Adrenal gland (tissue), 5 donors: Measurements from ENCODE around the gene ATP6V0D1.
"Not testable (repeated sequence)": the region's sequence is repeated elsewhere in the genome, so short reads cannot be mapped to it uniquely, and the experiment has no call there.

Source experiments
- CTCF ChIP-seq, 6 experiments: fragments of 450-650 bp in 4 of 6; fragments of 200-600 bp in 2 of 6; sonication (generic) in 1 of 6; IDR thresholded peaks; 1 replicate in 5 of 6; 2 replicates in 1 of 6; pipeline versions ENCODE4 v1.5.1 to v1.8.0; 2016 to 2021; ENCODE audit warnings: antibody characterized with exemption in 6 of 6, mild to moderate bottlenecking in 2 of 6, moderate library complexity in 1 of 6
- POLR2A ChIP-seq, 2 donors: fragments of 450-650 bp; IDR thresholded peaks; one replicate each; pipeline ENCODE4 v1.6.1; 2017; ENCODE audit warnings: antibody characterized with exemption in 2 of 2, mild to moderate bottlenecking in 2 of 2, moderate library complexity in 1 of 2
- donor health status: DM: no; HTN: no; CAD: no.

- not testable (repeated sequence) for TF ChIP-seq CTCF, POLR2A (IDR thresholded peaks at IDR 0.05)
Observed at GRCh38 chr16:67415421-67415820, 65.5 kb downstream of the ATP6V0D1 start.
